Lung microvascular endothelial cell (primary cell): ENCODE measurements around the gene PSG3. TPM values are rescaled to one million over a fixed set of nuclear protein-coding genes. Genes with fewer than 3 reads are reported as not detected.
"Not testable (repeated sequence)": the region's sequence is repeated elsewhere in the genome, so short reads cannot be mapped to it uniquely, and the experiment has no call there.

Experiments used
- DNase-seq, 2 donors: peaks; one replicate each; pipeline versions ENCODE4 v3.0.0 to v3.0.0-alpha.2; 2010; ENCODE audit warnings: low read depth in 2 of 2
- total RNA-seq: library from RNA; depleted of rRNA; stranded (reverse); fragments of >200 nt; gene quantifications from 2 replicates; pipeline ENCODE4 v1.2.1, GENCODE V29; 2014

PSG3 gene
- total RNA-seq: not detected in 2 replicates

DNA sequence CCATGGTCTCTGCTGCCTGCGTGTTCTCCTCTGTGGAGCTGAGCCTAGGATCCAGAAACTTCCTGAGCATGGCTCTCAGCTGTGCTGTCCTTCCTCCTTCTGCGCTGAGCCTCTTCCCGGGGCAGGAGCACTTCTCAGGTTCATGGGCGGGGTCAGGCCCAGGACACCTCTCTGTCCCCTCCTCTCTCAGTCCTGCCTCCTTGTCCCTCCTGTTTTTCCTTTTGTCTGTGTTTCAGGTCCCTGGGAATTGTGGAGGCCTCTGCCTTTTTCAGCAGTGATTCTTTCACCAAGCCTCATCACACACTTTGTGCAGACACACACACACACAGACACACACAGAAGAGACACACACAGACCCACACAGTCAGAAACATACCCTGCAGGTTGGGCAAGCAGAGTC is at the start of gene PSG3:
PSG3 (minus strand) TSS at position 101 of the 400 bp plus-strand sequence; CDS start at position 4, 97 bp downstream.
- not testable (repeated sequence) for DNase-seq

DNA sequence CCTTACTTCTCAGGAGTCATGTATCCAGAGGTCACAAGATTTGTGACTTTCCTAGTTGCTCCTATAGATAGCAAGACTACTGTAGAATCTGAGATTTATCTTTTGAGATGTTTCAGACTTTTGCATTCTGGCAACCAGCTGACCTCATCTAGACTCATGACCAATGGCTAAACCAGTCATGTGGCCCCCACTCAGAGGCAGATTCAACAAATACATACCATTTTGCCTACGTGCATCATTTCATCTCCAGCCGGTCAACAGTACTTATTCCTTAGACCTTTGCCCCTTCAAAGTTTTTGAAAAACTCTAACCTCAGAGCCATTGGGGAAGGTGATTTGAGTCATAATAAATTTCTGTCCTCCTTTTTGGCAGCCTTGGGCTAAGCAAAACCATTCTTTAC is 48.5 kb upstream of the PSG3 start:
- DNase-seq: not testable (repeated sequence)

DNA sequence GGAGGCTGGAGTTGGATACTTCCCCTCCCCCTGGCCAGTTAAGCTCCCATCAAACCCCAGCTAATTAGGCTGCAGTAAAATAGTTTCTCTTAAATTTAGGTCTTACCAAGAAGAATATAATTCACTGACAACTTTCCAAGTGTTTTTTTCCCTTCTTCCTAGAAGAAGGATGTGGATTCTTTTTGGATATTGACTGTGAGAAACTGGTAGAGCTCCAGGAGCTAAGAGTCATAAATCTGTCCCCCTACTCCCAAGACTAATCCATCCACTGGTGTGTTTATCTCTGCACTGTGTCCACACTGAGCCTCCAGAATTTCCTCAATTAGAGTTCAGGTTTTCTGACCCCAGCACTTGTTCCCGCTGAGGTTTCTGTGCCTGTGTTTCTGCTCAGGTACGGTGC is 47.5 kb upstream of the PSG3 start:
- DNase-seq: not testable (repeated sequence)

GRCh38 chr19:42776750-42777612 is 36.7 kb upstream of the PSG3 start:
- DNase-seq: peak; percentile 65 to 68

DNA sequence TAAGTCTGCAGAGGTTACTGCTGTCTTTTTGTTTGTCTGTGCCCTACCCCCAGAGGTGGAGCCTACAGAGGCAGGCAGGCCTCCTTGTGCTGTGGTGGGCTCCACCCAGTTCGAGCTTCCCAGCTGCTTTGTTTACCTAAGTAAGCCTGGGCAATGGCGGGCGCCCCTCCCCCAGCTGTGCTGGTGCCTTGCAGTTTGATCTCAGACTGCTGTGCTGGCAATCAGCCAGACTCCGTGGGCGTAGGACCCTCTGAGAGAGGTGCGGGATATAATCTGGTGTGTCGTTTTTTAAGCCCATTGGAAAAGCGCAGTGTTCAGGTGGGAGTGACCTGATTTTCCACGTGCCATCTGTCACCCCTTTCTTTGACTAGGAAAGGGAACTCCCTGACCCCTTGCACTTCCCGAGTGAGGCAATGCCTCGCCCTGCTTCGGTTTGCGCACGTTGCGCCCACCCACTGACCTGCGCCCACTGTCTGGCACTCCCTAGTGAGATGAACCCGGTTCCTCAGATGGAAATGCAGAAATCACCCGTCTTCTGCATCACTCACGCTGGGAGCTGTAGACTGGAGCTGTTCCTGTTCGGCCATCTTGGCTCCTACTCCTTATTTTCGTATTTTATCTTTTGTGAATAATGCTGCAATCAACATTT is 34.4 kb upstream of the PSG3 start:
- not testable (repeated sequence) for DNase-seq

- DNase-seq: peak in 1 of 2 donors; percentile 14
These were observed 27.0 kb upstream of the PSG3 start for GRCh38 chr19:42767319-42767718.

DNA sequence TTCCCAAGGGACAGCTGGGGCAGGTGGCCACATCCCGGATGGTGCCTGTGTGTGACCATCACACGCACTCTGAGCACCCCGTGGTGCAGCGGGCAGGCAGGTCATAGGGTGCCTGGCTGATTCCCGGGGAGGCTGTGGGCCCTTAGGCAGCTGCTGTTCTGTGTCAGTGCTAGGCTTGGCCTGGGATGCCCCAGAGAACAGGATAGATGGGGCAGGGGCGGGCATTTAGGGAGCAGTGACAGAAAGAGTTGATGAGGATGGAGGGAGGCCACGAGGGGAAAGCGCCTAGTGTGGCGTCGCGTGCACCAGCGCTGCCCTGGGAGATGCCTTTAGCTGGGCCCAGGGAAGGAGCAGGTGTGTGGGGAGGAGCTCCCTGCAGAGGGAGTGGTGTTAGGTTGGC is 26.6 kb upstream of the PSG3 start:
- DNase-seq: not testable (repeated sequence)

GRCh38 chr19:42764836-42765235 is 24.6 kb upstream of the PSG3 start:
- peak in 1 of 2 donors; percentile 81 for DNase-seq

- peak; percentile 15 to 92 for DNase-seq
These were observed 22.5 kb upstream of the PSG3 start for GRCh38 chr19:42762789-42763188.

GRCh38 chr19:42761924-42762295 is 21.6 kb upstream of the PSG3 start:
- not testable (repeated sequence) for DNase-seq

DNA sequence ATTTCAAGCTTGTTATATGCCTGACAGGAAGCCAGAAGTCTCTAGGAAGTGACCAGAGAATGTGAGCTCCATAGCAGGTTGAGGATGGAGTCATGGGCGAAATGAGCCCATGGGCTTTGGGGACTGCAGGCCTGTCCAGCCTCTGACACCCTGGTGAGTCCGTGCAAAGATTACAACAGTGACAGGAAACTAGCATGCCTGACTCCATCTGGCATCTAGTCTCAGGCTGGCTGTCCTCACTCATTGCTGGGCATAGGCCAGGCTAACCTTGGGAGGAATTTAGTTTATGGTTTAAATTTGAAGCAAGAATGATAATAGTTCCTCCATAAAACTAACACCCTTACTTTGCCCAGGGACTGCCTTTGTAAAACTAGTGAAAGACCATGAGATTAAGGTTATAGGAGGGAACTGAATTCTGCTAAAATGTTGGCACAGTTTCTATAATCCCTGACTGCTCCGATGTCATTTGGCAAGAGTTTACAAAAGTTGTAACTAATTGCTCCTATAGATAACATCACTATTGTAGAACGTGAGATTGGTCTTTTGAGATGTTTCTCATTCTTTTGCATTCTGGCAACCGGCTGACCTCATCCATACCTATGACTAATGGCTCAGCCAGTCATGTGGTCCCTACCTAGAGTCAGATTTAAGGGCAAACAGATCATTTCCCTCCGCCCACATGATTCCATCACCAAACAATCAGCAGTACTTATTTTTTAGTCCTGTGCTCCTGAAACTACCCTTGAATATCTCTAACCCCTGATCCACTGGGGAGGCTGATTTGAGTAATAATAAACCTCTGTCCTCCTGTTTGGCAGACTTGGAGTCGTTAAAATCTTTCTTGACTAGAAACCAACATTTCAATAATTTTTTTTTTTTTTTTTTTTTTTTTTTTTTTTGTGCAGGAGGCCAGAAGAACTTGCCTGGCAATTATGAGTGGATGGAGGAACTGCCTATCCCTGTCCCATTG is 21.0 kb upstream of the PSG3 start:
- peak; percentile 89 to 96 for DNase-seq

- peak in 1 of 2 donors; percentile 35 for DNase-seq
These were observed 18.4 kb upstream of the PSG3 start for GRCh38 chr19:42758667-42759066.

DNA sequence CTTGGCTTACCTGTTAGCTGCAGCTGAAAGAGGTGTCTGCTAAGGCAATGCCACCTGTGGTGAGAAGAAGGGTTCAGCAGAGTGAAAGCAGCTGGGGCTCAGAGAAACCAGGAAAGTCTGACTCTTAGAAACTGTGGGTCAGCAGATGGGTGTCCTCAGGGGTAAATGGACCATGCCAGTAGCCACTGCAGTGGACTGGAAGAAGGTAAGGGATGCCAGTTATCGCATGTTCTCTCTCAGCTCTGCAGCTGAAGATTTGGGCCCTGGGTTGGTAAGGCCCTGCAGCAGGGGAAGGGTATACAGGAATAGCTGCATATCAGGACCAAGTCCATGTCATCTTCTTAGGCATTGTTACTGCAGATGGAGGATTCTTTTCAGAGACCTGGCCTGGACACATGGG is 12.0 kb upstream of the PSG3 start:
- not testable (repeated sequence) for DNase-seq

DNA sequence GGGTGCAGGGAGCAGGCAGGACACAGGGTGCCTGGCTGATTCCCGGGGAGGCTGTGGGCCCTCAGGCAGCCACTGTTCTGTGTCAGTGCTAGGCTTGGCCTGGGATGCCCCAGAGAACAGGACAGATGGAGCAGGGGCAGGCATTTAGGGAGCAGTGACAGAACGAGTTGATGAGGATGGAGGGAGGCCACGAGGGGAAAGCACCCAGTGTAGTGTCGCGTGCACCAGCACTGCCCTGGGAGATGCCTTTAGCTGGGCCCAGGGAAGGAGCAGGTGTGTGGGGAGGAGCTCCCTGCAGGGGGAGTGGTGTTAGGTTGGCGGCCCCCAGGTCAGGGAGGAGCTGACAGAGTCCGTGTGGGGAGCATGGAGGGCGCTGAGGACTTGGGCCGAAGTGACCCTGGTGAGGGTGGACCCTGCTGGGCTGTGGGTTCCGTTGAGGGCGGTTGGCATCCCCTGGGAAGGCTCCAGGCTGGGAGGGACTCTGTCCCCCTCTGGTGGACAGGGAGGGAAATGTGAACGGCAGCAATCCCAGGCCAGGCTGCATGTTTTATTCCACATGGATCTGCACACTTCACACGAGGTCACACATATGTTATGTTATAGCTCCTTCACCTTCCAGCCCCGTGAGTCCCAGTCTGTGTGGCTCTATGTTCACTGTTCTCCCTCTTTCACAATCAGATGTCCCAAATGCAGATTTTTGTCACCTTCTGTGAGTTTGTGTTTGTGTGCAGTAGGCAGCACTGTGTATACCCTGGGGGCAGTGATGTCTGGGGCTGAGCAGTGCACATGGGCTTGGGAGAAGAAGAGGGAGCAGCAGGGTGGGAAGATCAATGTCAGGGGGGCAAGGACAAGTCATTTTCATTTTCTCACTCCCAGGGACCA is 1.7 kb upstream of the PSG3 start:
- peak in 1 of 2 donors; percentile 53 for DNase-seq

DNA sequence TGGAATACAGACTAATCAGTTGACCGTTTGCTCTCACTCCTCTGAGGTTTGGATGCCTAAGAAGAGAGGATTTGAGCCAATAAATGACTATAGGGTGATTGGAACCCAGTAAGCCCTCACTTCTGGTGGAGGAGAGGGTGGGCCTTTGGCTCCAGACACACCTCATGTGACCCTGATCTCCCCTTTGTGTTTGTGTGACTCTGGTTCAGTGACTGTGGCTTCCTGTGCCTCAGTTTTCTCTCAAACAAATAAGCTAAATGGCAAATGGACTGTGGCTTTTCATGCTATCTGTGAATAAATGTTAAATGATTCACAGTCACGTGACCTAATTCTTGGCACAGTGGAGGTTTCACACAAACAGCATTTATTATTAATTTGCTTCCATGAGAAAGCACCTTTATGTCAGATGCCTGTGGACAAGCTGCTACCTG is 2.7 kb downstream of the PSG3 start:
- peak; percentile 70 to 79 for DNase-seq

GRCh38 chr19:42728341-42728740 is 11.9 kb downstream of the PSG3 start:
- DNase-seq: not testable (repeated sequence)

DNA sequence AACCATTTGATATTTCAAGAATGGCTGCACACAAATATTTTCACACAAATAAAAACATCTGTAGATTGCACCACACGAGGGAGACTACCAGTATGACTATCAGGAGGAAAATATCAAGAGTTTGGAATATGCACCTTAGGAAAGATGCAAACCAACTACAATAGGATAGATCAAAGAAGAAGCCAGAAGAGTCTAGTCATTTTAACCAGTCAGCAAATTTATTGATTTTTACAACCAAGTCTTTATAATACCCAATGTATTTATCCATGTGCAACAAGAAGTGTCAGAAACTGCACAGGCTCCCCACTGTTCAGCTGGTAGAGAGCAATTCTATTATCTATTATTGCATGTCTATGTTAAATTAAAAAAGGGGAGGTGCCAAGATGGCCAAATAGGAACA is 26.3 kb downstream of the PSG3 start:
- not testable (repeated sequence) for DNase-seq

DNA sequence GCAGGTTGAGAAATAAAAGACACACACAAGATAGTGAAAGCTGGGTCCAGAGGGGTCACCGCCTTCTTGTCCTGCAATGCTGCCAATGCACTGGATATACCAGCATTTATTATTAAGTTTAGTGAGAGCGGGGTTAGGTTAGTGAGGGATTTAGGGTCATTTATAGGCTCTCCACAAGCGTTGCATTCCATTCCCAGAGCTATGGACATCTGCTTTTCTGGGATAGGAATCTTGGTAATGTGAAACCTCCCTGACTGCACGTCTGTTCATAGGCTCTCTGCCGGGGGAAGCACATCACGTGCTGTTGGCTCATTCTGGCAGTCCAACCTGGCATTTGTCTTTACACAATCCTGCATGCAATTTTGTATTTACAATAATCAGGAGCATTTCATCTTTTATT is 27.5 kb downstream of the PSG3 start:
- DNase-seq: not testable (repeated sequence)

GRCh38 chr19:42710986-42711385 is 29.3 kb downstream of the PSG3 start:
- DNase-seq: not testable (repeated sequence)

GRCh38 chr19:42697884-42698283 is 42.4 kb downstream of the PSG3 start:
- no peak for DNase-seq
